Coronary artery (tissue), 2 donors: ENCODE data around the gene CMA1.
"Not testable (repeated sequence)": the region's sequence is repeated elsewhere in the genome, so short reads cannot be mapped to it uniquely, and the experiment has no call there.

ENCODE experiments used
- DNase-seq: peaks from one replicate; pipeline ENCODE4 v3.0.0-alpha.2; 2017; ENCODE audit warnings: low spot score
- H3K27ac ChIP-seq, 2 donors: fragments of 200-600 bp; sonication (generic); one replicate each; pipeline ENCODE4 v1.5.1; 2016 to 2019
- H3K4me3 ChIP-seq: fragments of 200-600 bp; sonication (generic); 2 replicates; pipeline ENCODE4 v1.5.1; 2016; ENCODE audit warnings: mild to moderate bottlenecking, moderate library complexity
- CTCF ChIP-seq: fragments of 200-600 bp; sonication (generic); IDR thresholded peaks from one replicate; pipeline ENCODE4 v1.5.1; 2019; ENCODE audit warnings: antibody characterized with exemption

Gene CMA1

DNA sequence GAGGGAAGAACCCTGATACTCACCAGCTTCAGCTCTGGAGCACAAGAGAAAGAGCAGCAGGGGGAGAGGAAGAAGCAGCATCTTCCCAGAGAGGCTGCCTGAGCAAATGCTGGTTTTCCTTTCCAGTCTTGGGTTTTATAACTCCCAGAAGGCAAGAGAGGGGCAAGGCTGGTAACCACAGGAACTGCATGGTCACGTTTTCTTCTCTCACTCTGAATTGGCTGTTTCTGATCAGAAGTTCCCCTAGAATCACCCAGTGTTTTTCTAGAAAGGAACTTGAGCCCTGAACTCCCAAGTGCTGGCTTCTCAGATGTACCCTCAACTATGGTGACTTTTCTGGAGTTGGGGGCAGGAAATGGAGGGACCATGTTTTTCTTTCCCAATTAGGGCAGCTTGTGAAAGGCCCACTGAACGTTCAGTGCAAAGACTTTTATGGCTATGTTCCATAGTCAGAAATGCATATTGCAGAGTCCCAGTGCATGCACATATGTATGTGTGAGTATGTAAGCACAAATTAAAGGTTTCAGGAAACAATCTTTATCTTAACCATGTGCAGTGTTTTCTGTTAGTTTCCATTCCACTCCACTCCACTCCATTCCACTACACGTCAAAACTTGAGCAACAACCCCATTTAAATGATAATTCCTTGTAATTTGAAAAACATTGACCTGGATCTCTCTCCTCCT is at the start of gene CMA1:
CMA1 (minus strand) TSS at position 111 of the 686 bp plus-strand sequence; CDS start at position 81, 30 bp downstream.
- TF ChIP-seq CTCF: no peak
- DNase-seq: no peak
- no peak within 1 kb of the TSS for H3K4me3 ChIP-seq
- no peak within 1 kb of the TSS for H3K27ac ChIP-seq

DNA sequence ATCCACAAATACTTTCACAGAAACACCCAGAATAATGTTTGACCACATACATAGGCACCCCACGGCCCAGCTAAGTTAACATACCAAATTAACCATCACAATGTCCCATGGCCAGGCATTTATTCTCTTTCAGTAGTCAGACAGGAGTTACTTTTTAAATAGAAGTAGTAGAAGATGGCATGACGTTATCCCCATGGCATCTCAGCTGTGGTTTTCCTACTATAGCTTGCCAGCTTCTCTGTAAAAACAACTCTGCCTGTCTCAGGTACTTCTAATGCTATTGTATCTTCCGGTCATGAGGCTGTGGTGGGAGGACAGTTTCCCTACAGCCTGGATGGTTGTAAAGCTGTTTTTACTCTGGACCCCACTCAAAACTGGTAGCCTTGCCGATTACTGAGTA is 48.7 kb upstream of the CMA1 start:
- DNase-seq: no peak
- H3K27ac ChIP-seq: no peak overlapping the region
- no peak for TF ChIP-seq CTCF
- H3K4me3 ChIP-seq: no peak overlapping the region

DNA sequence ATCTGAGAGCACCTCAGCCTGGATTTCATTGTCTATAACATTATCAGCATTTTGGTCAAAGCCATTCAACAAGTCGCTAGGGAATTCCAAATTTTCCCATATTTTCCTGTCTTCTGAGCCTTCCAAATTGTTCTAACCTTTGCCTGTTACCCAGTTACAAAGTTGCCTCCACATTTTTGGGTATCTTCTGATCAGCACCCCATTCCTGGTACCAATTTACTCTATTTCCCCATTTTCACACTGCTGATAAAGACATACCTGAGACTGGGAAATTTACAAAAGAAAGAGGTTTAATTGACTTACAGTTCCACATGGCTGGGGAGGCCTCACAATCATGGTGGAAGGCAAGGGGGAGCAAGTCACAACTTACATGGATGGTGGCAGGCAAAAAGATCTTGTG is 41.0 kb upstream of the CMA1 start:
- DNase-seq, H3K27ac ChIP-seq, H3K4me3 ChIP-seq: not testable (repeated sequence)

DNA sequence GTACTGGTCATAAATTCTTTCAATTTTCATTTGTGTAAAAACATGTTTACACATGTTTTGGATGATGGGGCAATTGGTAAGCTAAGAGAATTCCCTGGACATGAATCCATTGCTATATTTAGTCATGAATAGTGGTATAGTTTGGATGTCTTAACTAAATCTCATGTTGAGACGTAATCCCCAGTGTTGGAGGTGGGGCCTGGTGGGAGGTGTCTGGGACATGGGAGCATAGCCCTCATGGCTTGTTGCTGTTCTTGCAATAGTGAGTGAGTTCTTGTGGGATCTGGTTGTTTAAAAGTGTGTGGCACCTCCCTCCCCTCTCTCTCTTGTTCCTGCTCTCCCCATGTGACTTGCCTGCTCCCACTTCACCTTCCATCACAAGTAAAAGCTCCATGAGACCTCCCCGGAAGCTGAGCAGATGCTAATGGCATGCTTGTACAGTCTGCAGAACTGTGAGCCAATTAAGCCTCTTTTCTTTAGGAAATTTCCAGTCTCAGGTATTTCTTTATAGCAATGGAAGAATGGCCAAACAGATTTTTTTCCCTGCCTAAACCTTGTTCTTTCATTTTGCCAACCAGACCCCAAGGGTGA is 34.4 kb upstream of the CMA1 start:
- DNase-seq: no peak
- no peak overlapping the region for H3K27ac ChIP-seq
- no peak for TF ChIP-seq CTCF
- H3K4me3 ChIP-seq: no peak overlapping the region

DNA sequence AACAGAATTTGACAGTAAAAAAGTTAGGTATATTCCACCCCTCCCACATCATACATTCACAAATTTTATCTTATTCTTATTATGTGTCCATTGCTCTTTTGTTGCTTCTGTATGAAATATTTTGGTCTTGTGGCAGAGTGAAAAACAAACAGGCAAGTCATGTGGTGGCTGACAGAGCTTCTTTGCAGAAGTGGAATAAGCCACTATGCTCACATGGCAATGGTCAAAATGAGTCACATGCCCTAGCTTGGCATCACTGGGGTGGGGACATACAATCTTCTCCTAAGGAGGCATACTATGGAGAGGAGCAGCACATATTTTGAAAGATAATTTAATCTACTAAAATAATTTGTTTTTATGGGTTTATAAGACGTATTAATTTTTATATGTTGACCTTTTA is 27.7 kb upstream of the CMA1 start:
- Histone ChIP-seq H3K4me3 (no peak overlapping the region), H3K27ac (no peak overlapping the region)
- no peak for TF ChIP-seq CTCF
- no peak for DNase-seq

DNA sequence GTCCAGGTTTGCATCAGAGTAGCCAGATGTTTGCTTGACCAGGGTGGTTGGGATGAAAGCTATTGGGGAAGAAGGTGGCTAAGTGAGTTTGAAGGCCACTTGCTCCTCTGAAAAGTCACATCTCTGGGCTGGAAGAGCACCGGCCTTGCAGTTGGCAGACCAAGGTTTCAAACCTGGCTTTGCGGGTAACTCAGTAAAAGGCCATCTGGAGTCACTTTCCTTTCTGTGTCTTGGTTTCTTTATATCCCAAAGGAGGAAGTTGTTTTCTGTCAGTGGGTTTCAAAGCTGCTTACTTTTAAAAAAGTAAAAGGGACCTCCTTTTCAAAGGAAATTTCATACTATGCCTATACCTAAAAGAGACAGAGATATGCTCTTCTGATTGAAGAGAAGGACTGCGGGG is 26.2 kb upstream of the CMA1 start:
- H3K4me3 ChIP-seq: no peak overlapping the region
- no peak overlapping the region for H3K27ac ChIP-seq
- no peak for TF ChIP-seq CTCF
- no peak for DNase-seq

DNA sequence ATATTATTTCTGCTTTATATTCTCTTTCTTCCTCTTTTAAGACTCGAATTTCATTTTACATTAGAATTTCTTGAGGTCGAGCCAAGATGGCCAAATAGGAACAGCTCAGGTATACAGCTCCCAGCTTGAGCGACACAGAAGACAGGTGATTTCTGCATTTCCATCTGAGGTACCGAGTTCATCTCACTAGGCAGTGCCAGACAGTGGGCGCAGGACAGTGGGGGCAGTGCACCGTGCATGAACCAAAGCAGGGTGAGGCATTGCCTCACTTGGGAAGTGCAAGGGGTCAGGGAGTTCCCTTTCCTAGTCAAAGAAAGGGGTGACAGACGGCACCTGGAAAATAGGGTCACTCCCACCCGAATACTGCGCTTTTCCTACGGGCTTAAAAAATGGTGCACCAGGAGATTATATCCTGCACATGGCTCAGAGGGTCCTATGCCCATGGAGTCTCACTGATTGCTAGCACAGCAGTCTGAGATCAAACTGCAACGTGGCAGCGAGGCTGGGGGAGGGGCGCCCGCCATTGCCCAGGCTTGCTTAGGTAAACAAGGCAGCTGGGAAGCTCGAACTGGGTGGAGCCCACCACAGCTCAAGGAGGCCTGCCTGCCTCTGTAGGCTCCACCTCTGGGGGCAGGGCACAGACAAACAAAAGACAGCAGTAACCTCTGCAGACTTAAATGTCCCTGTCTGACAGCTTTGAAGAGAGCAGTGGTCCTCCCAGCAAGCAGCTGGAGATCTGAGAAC is 18.0 kb upstream of the CMA1 start:
- H3K27ac ChIP-seq, DNase-seq, H3K4me3 ChIP-seq: not testable (repeated sequence)

GRCh38 chr14:24518851-24519250 is 10.8 kb upstream of the CMA1 start:
- no peak for TF ChIP-seq CTCF
- Histone ChIP-seq H3K27ac (no peak overlapping the region), H3K4me3 (no peak overlapping the region)
- DNase-seq: no peak
